Cardiac septum (tissue), 1 donor: ENCODE results near the gene DGKI. TPM values are rescaled to one million over a fixed set of nuclear protein-coding genes. Genes with fewer than 3 reads are reported as not detected.
"Not testable (repeated sequence)": the region's sequence is repeated elsewhere in the genome, so short reads cannot be mapped to it uniquely, and the experiment has no call there.

Experiments used
- DNase-seq: peaks from one replicate; pipeline ENCODE4 v3.0.0-alpha.2; 2020; ENCODE audit warnings: low spot score
- intact Hi-C: fragments of 100-400 bp; cut with DNase I; formaldehyde crosslinking; loops from one replicate; pipeline ENCODE4 v1.14.0; 2022
- total RNA-seq: library from RNA; stranded (reverse); fragmentation: NEBNext Ultra II Directional; extraction: Animal tissue kit (Norgen Biotek cat#: 25700); gene quantifications from one replicate; pipeline ENCODE4 v1.2.1, GENCODE V29; 2021
- donor health status: DM: no; HTN: no; CAD: no.

The DGKI gene
- total RNA-seq, 1 donor from 2014 or later = 7.5 TPM

GRCh38 chr7:137475966-137476365 is 370.8 kb downstream of the DGKI start:
- DNase-seq = no peak
- intact Hi-C loops = no loop called here

GRCh38 chr7:137474540-137475026 is 372.2 kb downstream of the DGKI start:
- intact Hi-C loops = no loop called here
- no peak for DNase-seq

GRCh38 chr7:137471128-137471527 is 375.6 kb downstream of the DGKI start:
- no peak for DNase-seq
- intact Hi-C loops = no loop called here

GRCh38 chr7:137469858-137470257 is 376.9 kb downstream of the DGKI start:
- intact Hi-C loops = no loop called here
- DNase-seq = no peak

GRCh38 chr7:137469191-137469811 is 377.5 kb downstream of the DGKI start:
- intact Hi-C loops = no loop called here
- DNase-seq = no peak

- DNase-seq = no peak
- intact Hi-C loops = no loop called here
Observed at GRCh38 chr7:137462847-137463246, 383.9 kb downstream of the DGKI start.

- intact Hi-C loops = no loop called here
- DNase-seq = no peak
Observed at GRCh38 chr7:137462074-137462715, 384.6 kb downstream of the DGKI start.

GRCh38 chr7:137458399-137458798 is 388.4 kb downstream of the DGKI start:
- intact Hi-C loops = loop anchor here (10.0 kb wide), 1 partner anchor 136 kb away; no protein-coding TSS in a partner anchor
- no peak for DNase-seq

GRCh38 chr7:137454767-137455166 is 392.0 kb downstream of the DGKI start:
- no peak for DNase-seq
- intact Hi-C loops = loop anchor here (10.0 kb wide), 1 partner anchor 140 kb away; no protein-coding TSS in a partner anchor

GRCh38 chr7:137454246-137454724 is 392.5 kb downstream of the DGKI start:
- intact Hi-C loops = loop anchor here (10.0 kb wide), 1 partner anchor 141 kb away; no protein-coding TSS in a partner anchor
- DNase-seq = no peak

- DNase-seq = no peak
- intact Hi-C loops = loop anchor here (2.0 to 10.0 kb wide), 2 partner anchors 141 to 285 kb away; no protein-coding TSS in a partner anchor
Observed at GRCh38 chr7:137453356-137453755, 393.4 kb downstream of the DGKI start.

- intact Hi-C loops = loop anchor here (10.0 kb wide), 1 partner anchor 354 kb away; no protein-coding TSS in a partner anchor
- no peak for DNase-seq
Observed at GRCh38 chr7:137449016-137449415, 397.8 kb downstream of the DGKI start.

GRCh38 chr7:137448572-137448971 is 398.2 kb downstream of the DGKI start:
- intact Hi-C loops = loop anchor here (10.0 kb wide), 1 partner anchor 354 kb away; no protein-coding TSS in a partner anchor
- DNase-seq = not testable (repeated sequence)

- DNase-seq = no peak
- intact Hi-C loops = loop anchor here (10.0 kb wide), 1 partner anchor 351 kb away; no protein-coding TSS in a partner anchor
Observed at GRCh38 chr7:137446025-137446424, 400.7 kb downstream of the DGKI start.

GRCh38 chr7:137445268-137445667 is 401.5 kb downstream of the DGKI start:
- intact Hi-C loops = loop anchor here (10.0 kb wide), 1 partner anchor 350 kb away; no protein-coding TSS in a partner anchor
- DNase-seq = no peak

- intact Hi-C loops = loop anchor here (10.0 kb wide), 1 partner anchor 349 kb away; no protein-coding TSS in a partner anchor
- DNase-seq = no peak
Observed at GRCh38 chr7:137443616-137444015, 403.2 kb downstream of the DGKI start.

GRCh38 chr7:137441451-137441850 is 405.3 kb downstream of the DGKI start:
- intact Hi-C loops = loop anchor here (10.0 kb wide), 1 partner anchor 347 kb away; no protein-coding TSS in a partner anchor
- no peak for DNase-seq

GRCh38 chr7:137439829-137440825 is 406.6 kb downstream of the DGKI start:
- intact Hi-C loops = loop anchor here (10.0 kb wide), 1 partner anchor 345 kb away; no protein-coding TSS in a partner anchor
- DNase-seq = no peak

GRCh38 chr7:137434946-137435345 is 411.8 kb downstream of the DGKI start:
- intact Hi-C loops = no loop called here

More at GRCh38 chr7:137434946-137435345, 411.8 kb downstream of the DGKI start:
- no peak for DNase-seq
